K562 (cell line): ENCODE measurements around the gene CHL1.

Source experiments
- BCL6 ChIP-seq: fragments of 250-450 bp; sonication (Bioruptor Pico); IDR thresholded peaks from 2 replicates; pipeline ENCODE4 v1.4.0; 2020
- SPI1 ChIP-seq: IDR thresholded peaks from 2 replicates; pipeline ENCODE4 v1.6.1; 2011; ENCODE audit warnings: low read depth, low read length, control low read depth, borderline replicate concordance
- TCF3 ChIP-seq: sonication (generic); formaldehyde crosslinking; IDR thresholded peaks from 2 replicates; pipeline ENCODE4 v1.4.0; 2020; ENCODE audit warnings: mild to moderate bottlenecking, missing genetic modification reagents
- ZNF354B ChIP-seq: fragments of 250-450 bp; sonication (Bioruptor Pico); IDR thresholded peaks from 2 replicates; pipeline ENCODE4 v1.4.0; 2020
- ZNF384 ChIP-seq: IDR thresholded peaks from 2 replicates; pipeline ENCODE4 v1.6.1; 2012; ENCODE audit warnings: low read depth, low read length, improper control_type of control experiment
- TF ChIP-seq, protein P1 (sequence below): sonication (generic); formaldehyde crosslinking; IDR thresholded peaks from 2 replicates; pipeline ENCODE4 v1.9.0; 2022; ENCODE audit warnings: mild to moderate bottlenecking, missing genetic modification reagents
- TF ChIP-seq, protein P2 (sequence below): sonication (generic); formaldehyde crosslinking; IDR thresholded peaks from 2 replicates; pipeline ENCODE4 v1.8.0; 2022; ENCODE audit warnings: mild to moderate bottlenecking, missing genetic modification reagents

DNA sequence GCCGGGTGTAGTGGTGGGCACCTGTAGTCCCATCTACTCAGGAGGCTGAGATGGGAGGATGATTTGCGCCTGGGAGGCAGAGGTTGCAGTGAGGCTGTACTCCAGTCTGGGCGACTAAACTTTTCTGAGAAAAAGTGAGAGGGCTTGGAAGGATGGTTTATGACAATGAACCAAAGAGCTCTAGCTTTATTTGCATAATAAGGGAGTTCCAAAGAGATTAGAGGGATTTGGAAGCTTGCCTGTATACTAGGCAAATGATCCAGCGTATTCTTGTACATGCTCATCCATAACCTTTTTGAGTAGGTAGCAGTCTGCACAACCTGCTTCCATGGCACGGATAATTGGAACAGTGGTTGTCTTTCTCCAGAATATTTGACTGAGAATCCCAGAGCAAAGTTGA is 251.1 kb downstream of the CHL1 start:
- TF ChIP-seq SPI1: no peak
- TF ChIP-seq, protein P1, sequence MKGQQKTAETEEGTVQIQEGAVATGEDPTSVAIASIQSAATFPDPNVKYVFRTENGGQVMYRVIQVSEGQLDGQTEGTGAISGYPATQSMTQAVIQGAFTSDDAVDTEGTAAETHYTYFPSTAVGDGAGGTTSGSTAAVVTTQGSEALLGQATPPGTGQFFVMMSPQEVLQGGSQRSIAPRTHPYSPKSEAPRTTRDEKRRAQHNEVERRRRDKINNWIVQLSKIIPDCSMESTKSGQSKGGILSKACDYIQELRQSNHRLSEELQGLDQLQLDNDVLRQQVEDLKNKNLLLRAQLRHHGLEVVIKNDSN (CRISPR knock-in tag): no peak
- TF ChIP-seq TCF3 (CRISPR knock-in tag): no peak
- TF ChIP-seq ZNF384: no peak
- TF ChIP-seq, protein P2, sequence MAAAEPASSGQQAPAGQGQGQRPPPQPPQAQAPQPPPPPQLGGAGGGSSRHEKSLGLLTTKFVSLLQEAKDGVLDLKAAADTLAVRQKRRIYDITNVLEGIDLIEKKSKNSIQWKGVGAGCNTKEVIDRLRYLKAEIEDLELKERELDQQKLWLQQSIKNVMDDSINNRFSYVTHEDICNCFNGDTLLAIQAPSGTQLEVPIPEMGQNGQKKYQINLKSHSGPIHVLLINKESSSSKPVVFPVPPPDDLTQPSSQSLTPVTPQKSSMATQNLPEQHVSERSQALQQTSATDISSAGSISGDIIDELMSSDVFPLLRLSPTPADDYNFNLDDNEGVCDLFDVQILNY: no peak
- TF ChIP-seq BCL6: no peak
- TF ChIP-seq ZNF354B (CRISPR knock-in tag): no peak
